Amniotic epithelial cell (primary cell): ENCODE results near the gene DHX34.

Experiments used
- DNase-seq: peaks from one replicate; pipeline ENCODE4 v3.0.0-alpha.2; 2010; ENCODE audit warnings: low read depth

DHX34 gene

DNA sequence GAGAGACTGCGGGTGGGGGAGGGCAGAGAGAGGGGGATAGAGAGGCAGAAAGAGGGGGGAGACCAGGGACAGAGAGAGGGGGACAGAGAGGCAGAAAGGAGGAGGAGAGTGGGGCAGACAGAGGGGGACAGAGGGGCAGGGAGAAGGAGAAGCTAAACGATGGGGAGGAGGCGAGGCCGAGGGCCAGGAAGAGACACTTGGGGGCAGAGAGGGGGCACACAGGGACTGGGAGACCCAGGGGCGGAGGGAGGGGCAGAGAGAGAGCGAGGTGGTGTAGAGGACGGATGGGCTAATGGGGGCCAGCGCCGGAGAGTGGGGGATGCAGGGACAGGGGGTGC, 69.5 kb downstream of the DHX34 start:
- DNase-seq, result no peak

DNA sequence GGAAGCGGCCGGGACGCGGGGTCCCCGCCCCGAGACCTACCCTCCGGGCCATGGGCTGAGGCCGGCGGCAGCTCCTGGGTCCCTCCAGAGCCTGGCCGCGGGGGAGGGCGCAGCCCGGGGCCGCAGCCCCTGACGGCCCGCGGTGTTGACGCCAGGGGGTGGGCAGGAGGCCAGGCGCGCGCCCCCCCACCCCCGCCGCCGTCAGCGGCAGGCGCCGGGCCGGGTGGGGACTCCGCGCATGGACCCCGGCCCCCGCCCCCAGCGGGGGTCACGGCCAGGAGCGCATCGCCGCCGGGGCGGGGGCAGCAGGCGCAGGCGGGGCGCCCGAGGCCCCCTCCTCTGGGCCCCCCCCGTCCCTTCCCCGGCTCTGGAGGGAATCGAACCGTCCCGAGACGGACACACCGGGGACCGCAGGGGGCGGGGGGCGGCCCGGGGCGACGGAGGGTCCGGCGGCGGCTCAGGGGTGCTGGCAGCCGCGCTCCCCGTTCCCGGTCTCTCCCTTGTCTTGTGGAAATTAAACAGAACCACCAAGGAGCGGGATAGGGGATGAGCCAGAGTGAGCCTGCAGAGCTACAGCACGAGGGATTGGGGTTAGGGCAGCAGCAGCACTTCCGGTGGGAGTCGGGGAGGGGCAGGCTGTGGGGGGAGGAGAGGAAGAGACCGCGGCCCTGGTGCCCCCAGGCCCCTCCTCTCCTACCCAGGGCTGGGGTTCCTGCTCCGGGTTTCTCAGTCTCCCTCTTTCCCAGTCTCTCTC, 70.1 kb downstream of the DHX34 start, which contains the start of gene MEIS3:
MEIS3 (minus strand) TSS at position 498 of the 754 bp plus-strand sequence; CDS start at position 52, 446 bp downstream.
- DNase-seq, result no peak

DNA sequence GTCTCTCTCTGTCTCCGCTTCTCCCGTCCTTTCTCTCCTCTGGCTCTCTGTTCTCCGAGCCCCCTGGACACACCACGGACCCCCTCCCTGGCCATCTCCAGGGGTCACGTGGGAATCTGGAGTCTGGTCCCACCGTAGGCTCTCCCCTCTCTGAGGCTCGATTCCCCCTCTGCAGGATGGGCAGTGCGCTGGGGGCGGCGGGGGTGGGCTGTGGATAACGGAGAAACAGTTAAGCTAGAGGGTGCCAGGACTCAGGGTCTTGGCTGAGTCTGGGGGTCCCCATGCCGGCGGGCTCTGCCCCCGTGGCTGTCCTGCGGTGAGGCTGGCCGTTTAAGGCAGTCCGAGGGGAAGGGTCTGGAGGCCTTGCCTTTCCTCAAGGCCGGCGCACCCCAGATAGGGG, 70.7 kb downstream of the DHX34 start:
- DNase-seq, result no peak

DNA sequence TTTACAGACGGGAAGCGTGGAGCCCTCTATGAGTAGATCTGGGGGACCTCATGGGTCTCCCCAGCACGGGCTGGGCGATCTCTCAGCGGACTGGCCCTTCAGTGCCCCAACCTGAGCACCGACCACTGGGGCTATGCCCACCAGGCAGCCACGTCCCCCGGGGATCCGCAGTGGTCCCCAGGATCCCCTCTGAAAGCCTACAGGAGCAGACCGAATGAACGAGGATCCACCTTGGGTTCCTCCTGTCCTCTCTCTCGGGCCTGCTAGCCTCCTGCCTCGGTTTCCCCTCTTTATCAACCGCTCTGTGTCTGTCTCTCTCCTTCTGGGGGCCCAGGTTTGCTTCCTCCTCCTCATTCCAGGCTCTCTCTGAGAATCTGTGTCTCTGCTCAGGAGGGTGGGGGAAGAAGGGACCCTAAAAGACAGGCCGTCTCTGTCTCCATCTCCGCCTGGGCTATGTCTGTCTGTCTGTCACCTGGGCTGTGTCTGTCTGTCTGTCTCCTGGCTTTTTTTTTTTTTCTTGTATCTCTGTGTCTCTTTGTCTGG, 72.2 kb downstream of the DHX34 start:
- no peak for DNase-seq

DNA sequence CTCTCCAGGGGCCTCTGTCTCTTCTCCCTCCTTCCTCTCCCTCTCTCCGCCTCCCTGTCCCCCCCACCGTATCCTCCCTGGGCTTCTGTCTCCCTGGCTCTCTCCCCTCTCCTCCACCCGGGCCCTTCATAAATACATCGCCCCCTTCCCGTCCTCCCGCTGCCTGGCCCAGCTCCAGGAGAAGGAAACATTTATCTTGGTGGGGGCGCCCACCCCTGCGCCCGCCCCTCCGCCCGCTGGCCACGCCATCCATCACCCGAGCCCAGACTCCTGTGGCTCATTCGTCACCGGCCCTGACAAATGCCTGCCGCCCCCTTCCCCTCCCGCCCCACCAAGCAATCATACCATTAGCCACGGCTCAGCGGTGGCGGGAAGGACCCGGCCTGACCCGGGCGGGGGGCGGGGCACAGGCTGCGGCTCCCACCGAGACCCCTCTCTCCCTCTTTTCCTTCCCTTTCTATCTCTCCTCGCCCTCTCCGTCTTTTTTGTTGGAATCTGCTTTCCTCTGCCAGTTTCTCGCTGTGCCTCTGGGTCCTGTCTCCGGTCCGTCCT, 72.8 kb downstream of the DHX34 start:
- no peak for DNase-seq

DNA sequence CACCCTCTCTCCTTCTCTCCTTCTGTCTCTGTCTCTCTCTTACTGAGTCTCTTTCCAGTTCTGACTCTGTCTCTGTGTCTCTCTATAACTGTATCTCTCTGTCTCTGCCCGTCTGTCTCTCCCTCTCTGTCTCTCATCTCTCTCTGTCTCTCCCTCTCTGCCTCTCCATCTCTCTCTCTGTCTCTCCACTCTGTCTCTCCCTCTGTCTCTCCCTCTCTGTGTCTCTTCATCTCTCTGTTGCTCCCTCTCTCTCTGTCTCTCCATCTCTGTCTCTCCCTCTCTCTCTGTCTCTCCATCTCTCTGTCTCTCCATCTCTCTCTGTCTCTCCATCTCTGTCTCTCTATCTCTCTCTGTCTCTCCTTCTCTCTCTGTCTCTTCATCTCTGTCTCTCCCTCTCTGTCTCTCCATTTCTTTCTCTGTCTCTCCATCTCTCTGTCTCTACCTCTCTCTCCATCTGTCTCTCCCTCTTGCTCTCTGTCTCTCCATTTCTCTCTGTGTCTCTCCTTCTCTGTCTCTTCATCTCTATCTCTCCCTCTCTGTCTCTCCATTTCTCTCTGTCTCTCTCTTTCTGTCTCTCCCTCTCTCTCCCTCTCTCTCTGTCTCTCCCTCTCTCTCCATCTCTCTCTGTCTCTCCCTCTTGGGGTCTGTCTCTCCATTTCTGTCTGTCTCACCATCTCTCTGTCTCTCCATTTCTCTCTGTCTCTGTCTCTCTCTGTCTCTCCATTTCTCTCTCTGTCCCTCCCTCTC, 73.5 kb downstream of the DHX34 start:
- DNase-seq, result no peak

DNA sequence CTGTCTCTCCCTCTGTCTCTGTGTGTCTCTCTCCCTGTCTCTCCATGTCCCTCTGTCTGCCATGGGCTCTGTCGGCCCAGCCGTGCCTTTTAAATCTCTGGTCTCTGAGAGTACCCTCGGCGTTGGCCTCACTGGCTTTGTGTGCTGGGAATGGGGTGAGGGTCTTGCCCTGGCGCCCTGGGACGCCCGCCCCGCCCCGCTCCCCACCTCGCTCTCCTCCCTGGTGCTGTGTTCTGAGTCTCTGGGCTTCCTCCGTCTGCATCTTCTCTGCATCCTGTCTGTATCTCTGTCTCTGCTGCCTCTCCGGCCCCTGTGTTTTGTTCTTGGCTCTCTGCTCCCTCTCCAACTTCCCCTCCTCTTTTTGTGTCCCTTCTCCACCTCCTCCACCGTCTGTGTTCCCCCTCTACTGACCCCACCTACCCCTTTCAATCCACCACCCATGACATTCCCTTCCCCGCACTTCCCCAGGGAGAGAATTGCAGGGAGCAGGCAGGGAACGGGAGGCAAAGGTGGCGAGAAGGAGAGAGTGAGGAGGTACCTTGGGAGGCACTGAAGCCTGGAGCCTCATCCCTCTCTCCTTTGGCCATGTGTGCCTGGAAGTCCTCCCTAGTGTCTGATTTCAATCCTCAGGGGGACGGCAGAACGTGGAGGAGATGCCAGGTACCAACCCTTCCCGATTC, 74.2 kb downstream of the DHX34 start:
- no peak for DNase-seq

DNA sequence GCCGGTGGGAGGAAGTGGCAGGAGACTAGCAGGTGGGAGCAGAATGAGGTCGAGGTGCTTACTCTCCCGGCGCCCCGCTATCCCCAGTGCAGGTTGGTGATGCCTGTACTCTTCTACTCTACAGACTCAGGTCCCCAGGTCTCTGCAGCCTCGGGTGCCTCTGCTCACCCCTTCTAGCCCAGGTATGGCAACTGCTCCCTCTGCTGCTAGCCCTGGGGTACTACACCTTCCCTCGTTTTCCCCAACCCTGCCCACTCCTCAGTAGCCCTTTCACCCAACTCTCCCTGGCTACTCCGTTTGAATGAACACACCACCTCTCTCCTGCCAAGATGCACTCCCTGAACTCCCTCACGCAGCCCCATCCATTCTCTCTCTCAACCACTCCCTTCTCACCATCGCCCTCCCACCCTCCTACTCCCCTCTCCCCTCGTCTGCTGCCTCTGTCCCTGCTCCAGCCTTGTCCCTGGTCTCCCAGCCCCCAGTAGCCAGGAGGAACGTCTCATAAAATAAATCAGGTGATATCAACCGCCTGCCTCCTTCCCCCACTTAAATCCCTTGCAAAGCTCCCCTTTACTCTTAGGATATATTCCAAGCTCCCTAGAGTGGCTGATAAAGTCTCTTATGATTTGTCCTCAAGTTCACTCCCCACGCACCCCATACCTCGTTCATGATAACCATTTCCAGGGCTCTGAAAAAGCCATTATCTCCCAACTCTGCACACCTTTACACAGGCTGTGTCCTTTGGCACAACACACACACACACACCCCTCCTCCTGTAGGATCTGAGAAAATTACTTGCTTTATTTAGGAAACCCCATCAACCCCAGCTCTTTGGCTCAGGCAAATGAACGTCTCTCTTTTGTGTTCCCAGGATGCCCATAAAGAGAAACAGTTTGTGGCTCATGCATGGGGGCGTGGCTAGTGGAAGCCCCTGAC, 78.4 kb downstream of the DHX34 start:
- no peak for DNase-seq

DNA sequence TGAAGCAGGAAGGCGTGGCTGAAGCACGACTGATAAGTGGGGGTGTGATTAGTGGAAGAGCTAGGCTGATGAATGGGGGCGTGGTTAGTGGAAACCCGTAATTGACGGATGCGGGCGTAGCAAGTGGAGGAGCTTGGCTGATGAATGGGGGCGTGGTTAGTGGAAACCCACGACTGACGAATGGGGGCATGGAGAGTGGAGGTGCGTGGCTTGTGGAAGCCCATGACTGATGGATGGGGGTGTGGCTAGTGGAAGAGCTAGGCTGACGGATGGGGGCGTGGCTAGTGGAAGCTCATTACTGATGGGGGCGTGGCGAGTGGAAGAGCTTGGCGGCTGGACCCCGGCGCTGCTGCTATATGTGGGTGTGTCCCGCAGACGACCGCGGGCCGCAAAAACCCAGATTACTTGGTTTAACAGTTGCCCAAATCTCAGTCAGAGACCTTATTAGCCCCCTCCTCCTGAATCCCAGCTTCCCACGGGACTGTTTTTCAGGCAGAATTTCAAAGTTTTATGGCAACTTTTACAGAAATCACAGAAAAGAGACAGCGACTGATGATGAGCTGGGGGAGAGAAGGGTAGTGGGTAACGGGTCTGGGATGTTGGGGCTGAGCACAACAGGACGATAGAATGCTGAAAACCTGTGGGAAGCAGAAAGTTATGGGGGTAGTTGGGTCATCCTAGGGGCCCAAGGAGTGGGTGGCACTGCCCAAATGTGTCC, 79.2 kb downstream of the DHX34 start:
- DNase-seq, result peak; percentile 99

DNA sequence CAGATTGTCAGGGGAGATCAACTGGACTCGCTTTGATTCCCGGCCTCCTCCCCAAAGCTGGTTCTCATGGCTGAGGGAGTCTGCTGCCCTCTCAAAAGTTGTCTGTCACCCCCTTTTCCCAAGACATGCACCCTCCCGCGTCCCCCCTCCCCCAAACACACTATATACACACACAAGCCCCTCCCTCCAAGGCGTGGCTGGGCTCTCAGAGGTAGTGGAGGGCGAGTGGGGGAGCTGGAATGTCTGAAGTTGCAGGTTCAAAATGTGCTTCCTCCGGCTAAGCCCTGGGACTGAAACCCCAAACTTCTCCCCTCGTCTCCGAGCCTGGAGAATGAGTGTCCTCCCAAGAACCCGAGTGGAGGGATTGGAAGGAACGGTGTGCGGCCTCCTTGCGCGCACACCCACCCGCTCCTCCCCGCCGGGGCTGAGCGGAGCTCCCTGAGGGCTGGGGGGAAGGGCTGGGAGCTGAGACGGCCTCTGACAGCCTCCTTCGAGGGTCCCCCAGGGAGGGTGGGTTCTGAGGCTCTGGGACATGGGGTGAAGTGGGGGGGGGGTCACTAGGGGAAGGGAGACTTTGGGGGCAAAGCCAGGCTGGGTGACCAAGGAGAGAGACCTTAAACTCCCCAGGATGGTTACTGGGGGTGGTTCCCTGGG, 80.2 kb downstream of the DHX34 start:
- no peak for DNase-seq

DNA sequence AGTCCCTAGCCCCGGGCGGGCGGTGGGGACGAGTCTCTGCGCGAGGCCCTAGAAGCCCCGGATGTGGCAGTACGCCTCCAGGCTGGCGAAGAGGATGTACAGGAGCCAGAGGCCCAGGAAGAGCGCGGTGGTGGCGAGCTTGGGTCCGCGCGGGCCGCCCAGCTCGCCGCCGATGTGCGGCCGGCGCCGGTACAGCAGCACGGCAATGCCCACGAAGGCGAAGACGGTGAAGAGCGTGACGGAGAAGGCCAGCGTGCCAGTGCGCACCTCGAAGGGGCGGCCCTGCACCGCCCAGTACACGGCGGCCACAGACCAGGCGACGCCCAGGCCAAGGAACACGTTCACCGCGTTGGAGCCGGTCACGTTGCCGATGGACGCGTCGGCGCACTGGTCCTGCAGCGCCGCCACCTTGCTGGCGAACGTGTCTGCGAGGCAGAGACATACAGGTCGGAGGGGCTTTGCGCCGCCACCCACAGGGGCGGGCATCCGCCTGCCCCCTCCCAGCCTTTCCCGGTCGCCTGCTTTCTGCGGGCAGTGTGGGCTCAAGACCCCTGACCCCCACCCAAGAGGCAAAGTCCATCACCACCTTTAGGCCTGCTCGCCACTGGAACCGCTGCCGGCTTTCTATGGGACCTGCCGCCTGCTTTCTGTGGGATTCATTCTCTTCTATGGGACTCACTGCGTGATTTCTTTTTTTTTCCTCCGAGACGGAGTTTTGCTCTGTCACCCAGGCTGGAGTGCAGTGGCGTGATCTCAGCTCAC, 81.1 kb downstream of the DHX34 start:
- DNase-seq, result peak; percentile 38

DNA sequence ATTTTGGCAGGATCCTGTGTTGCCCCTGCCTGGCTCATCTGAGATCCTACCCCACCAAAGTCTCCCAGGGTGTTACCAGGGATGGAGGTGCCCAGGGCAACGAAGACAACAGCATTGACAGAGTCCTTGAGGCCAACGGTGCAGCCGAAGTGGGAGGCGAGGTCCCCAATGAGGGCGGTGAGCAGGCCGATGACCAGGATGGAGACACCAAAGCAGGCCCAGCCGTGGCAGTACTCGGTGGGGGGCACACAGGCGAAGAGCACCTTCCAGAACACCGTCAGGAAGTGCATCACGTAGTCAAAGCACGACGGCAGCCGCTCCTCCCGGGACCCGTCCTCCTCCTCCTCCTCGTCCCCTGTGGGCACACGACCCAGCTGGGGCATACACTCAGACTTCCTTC, 83.0 kb downstream of the DHX34 start:
- DNase-seq, result no peak
